ENCODE measurements around the gene RYR2. TPM values are rescaled to one million over a fixed set of nuclear protein-coding genes. Genes with fewer than 3 reads are reported as not detected.

The RYR2 gene
- total RNA-seq, 1 experiment from 2014 or later, result 4.0 TPM

DNA sequence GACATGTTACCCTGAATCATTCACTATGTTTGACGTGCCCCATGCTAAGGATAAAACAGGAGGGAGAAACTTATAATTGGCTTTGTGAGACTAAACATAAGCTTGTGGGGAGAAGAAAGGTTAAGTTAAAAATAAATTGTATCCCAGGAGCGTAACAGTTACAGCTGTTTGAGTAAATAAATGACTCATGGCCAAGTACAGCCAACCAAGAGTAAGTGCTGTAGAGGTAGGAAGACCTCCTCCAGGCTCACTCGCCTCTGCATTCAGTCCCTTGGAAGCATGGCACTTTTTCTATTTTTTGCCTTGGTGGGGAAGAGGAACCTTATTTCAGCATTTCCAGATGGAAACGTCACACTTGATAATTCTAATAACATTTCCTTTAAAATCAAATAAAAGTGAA, 732.3 kb downstream of the RYR2 start:
- ChIA-PET CTCF (interaction anchor here (0.8 to 3.7 kb wide), 8 partner anchors 11 to 97 kb away, joined by 3 to 19 read pairs (median 6); no protein-coding TSS in a partner anchor), POLR2A (interaction anchor here (0.7 to 1.4 kb wide), 3 partner anchors 14 to 61 kb away, joined by 3 to 4 read pairs (median 3); no protein-coding TSS in a partner anchor)
- DNase-seq (ENCODE audit: unreplicated experiment), result peak; percentile 24
- Mint-ChIP-seq H3K27me3 (ENCODE audit: insufficient read depth, unreplicated experiment) (no peaks in the 10 kb centered on the region), H3K4me1 (ENCODE audit: insufficient read depth, unreplicated experiment) (no peaks in the 10 kb centered on the region), H3K4me3 (ENCODE audit: unreplicated experiment) (no peak overlapping the region), H3K9me3 (ENCODE audit: unreplicated experiment) (no peaks in the 10 kb centered on the region), H3K36me3 (ENCODE audit: insufficient read depth, unreplicated experiment) (no peaks in the 10 kb centered on the region), H3K27ac (ENCODE audit: low read depth, unreplicated experiment) (no peak overlapping the region)
- TF ChIP-seq, protein P1, sequence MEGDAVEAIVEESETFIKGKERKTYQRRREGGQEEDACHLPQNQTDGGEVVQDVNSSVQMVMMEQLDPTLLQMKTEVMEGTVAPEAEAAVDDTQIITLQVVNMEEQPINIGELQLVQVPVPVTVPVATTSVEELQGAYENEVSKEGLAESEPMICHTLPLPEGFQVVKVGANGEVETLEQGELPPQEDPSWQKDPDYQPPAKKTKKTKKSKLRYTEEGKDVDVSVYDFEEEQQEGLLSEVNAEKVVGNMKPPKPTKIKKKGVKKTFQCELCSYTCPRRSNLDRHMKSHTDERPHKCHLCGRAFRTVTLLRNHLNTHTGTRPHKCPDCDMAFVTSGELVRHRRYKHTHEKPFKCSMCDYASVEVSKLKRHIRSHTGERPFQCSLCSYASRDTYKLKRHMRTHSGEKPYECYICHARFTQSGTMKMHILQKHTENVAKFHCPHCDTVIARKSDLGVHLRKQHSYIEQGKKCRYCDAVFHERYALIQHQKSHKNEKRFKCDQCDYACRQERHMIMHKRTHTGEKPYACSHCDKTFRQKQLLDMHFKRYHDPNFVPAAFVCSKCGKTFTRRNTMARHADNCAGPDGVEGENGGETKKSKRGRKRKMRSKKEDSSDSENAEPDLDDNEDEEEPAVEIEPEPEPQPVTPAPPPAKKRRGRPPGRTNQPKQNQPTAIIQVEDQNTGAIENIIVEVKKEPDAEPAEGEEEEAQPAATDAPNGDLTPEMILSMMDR (IDR thresholded peaks at IDR 0.05; ENCODE audit: unreplicated experiment), result no peak
- BruUV-seq (replicated peaks), result no TSS peak
- intact Hi-C loops (cut with micrococcal nuclease), result no loop called here

DNA sequence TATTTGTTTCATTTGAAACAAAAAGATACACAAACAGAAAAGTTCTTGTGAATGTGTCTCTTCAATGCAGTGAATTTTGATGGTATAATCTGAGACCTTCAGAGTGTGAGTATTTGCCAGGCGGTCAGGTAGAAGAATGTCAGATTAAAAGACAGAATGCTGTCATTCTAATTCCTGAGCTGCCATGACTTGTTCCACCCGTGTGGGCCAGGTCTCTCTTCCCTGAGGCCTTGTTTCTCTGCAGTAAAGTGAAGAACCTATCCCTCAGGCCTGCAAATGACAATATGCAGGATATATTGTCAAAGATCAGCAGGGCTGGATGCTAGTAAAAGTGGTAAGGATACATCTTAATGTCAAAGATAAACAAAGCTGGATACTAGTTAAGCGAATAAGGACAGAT, 737.4 kb downstream of the RYR2 start:
- DNase-seq (ENCODE audit: unreplicated experiment), result no peak
- TF ChIP-seq, protein P1 (IDR thresholded peaks at IDR 0.05; ENCODE audit: unreplicated experiment), result no peak
- Mint-ChIP-seq H3K27me3 (ENCODE audit: insufficient read depth, unreplicated experiment) (no peaks in the 10 kb centered on the region), H3K36me3 (ENCODE audit: insufficient read depth, unreplicated experiment) (no peaks in the 10 kb centered on the region), H3K9me3 (ENCODE audit: unreplicated experiment) (peaks cover 9% of the 10 kb centered on the region), H3K4me1 (ENCODE audit: insufficient read depth, unreplicated experiment) (peaks cover 4% of the 10 kb centered on the region), H3K27ac (ENCODE audit: low read depth, unreplicated experiment) (no peak overlapping the region), H3K4me3 (ENCODE audit: unreplicated experiment) (no peak overlapping the region)
- intact Hi-C loops (cut with micrococcal nuclease), result no loop called here
- CTCF ChIA-PET, result interaction anchor here (0.5 to 2.4 kb wide), 12 partner anchors 11 to 1655 kb away, joined by 3 to 10 read pairs (median 4); no protein-coding TSS in a partner anchor
- BruUV-seq (replicated peaks), result no TSS peak
- POLR2A ChIA-PET, result interaction anchor here (0.6 to 2.0 kb wide), 4 partner anchors 12 to 1828 kb away, joined by 3 to 7 read pairs (median 5); no protein-coding TSS in a partner anchor

DNA sequence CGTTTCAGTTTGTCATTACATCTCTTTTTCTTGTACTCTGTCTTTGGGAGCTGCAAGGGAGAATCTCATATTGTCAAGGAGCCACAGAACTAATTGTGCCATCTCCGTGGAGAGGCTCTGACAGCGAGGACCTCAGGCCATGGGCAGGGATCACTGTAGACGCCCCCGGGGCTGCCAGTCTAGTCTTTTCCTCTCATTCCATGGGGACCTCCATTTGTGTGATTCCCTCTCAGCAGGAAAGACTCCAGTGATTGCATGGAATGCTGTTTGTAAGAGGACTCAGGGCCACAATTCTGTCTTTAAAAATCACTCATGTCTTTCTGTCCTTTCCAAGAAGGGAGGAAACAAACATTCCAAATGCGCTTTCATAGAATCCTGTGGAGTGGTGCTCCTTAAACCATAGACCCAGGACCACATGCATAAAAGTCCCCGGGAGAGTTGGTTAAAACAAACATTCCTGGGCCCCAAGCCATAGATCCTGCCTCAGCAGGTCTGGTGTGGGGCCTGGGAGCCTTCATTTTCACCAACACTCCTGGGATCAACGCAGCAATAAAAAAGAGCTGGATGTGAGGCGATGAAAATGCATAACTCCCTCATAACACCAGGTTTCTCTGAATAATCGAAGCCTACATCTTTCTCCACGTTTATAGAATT, 744.2 kb downstream of the RYR2 start:
- H3K4me3 Mint-ChIP-seq (ENCODE audit: unreplicated experiment), result no peak overlapping the region
- no peaks in the 10 kb centered on the region for H3K27me3 Mint-ChIP-seq (ENCODE audit: insufficient read depth, unreplicated experiment)
- intact Hi-C loops (cut with micrococcal nuclease), result no loop called here
- no peak for DNase-seq (ENCODE audit: unreplicated experiment)
- BruUV-seq (replicated peaks), result no TSS peak
- ChIA-PET CTCF (interaction anchor here (1.3 kb wide), 1 partner anchor 21 kb away, joined by 5 read pairs; no protein-coding TSS in a partner anchor), POLR2A (interaction anchor here (0.7 kb wide), 1 partner anchor 1724 kb away, joined by 3 read pairs; no protein-coding TSS in a partner anchor)
- H3K27ac Mint-ChIP-seq (ENCODE audit: low read depth, unreplicated experiment), result no peak overlapping the region
- H3K9me3 Mint-ChIP-seq (ENCODE audit: unreplicated experiment), result peaks cover 9% of the 10 kb centered on the region
- TF ChIP-seq, protein P1 (IDR thresholded peaks at IDR 0.05; ENCODE audit: unreplicated experiment), result no peak
- no peaks in the 10 kb centered on the region for H3K4me1 Mint-ChIP-seq (ENCODE audit: insufficient read depth, unreplicated experiment)
- H3K36me3 Mint-ChIP-seq (ENCODE audit: insufficient read depth, unreplicated experiment), result no peaks in the 10 kb centered on the region

DNA sequence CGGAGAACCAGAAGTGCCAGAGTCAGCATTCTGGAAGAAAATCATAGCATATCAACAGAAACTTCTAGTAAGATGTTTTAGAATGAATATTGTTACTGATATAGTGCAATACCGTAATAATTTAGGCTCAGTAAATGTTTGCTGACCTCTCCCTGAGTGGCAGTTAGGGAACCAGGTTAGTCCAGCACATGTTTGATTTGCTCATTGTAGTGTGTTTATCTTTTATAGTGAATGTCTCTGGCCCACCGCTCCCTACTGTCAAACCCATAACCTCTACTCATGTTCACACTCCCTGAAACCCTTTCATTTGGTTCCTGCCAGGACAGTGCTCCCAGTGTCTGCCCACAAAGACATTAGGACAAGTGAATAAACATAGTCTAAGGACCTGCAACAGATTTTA, 746.1 kb downstream of the RYR2 start:
- intact Hi-C loops (cut with micrococcal nuclease), result no loop called here
- TF ChIP-seq, protein P1 (IDR thresholded peaks at IDR 0.05; ENCODE audit: unreplicated experiment), result no peak
- no peaks in the 10 kb centered on the region for H3K36me3 Mint-ChIP-seq (ENCODE audit: insufficient read depth, unreplicated experiment)
- no peak for DNase-seq (ENCODE audit: unreplicated experiment)
- no TSS peak for BruUV-seq (replicated peaks)
- H3K27me3 Mint-ChIP-seq (ENCODE audit: insufficient read depth, unreplicated experiment), result no peaks in the 10 kb centered on the region
- CTCF ChIA-PET, result interaction anchor here (0.6 to 1.6 kb wide), 3 partner anchors 9 to 50 kb away, joined by 3 to 6 read pairs (median 3); no protein-coding TSS in a partner anchor
- H3K4me1 Mint-ChIP-seq (ENCODE audit: insufficient read depth, unreplicated experiment), result no peaks in the 10 kb centered on the region
- POLR2A ChIA-PET, result interaction anchor here (0.6 kb wide), 1 partner anchor 52 kb away, joined by 3 read pairs; no protein-coding TSS in a partner anchor
- H3K4me3 Mint-ChIP-seq (ENCODE audit: unreplicated experiment), result no peak overlapping the region
- peaks cover 9% of the 10 kb centered on the region for H3K9me3 Mint-ChIP-seq (ENCODE audit: unreplicated experiment)
- H3K27ac Mint-ChIP-seq (ENCODE audit: low read depth, unreplicated experiment), result no peak overlapping the region

Measured in MCF 10A (cell line).